Measurements from ENCODE around the gene FRK. TPM values are rescaled to one million over a fixed set of nuclear protein-coding genes. Genes with fewer than 3 reads are reported as not detected.

Gene FRK
- total RNA-seq, 1 donor from 2014 or later: 8.4 TPM

DNA sequence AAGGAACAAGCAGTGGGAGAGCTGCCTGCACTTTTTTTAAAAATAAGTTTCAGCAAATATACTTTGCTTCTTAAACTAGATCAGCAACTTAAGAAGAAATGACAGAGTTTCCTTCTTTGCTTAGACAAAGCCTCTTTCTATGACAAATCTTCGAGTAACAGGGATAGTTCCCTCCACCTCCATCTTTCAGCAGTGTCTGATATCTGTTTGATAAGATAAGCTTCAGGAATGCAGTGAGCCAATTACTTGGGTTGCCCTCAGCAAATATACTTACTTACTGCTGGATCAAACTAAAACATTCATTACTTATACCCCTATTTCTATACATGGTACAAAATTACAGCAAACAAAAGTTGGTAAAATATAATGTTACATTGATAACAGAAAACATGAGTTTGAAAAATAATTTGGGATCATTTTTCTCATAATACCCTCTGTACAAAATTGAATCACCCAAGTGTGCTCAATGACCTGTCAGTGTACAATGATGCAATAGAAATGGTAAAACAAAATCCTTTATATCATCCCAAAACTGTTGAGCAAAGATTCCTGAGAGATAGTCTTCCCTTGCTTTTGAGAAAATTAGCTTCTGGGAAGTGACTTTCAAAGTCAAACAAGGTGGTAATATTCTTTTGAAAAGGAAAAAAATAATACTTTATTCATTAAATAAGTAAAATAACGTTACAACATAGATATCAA, 24.5 kb downstream of the FRK start:
- H3K36me3 ChIP-seq: no peaks in the 10 kb centered on the region
- DNase-seq (ENCODE audit: low spot score in 2 of 2): no peak
- H3K9me3 ChIP-seq: no peaks in the 10 kb centered on the region
- peak overlapping the region in 1 of 2 donors; percentile 17 for H3K4me3 ChIP-seq
- no peaks in the 10 kb centered on the region for H3K27me3 ChIP-seq
- TF ChIP-seq CTCF (IDR thresholded peaks at IDR 0.05): no peak
- intact Hi-C loops (cut with DNase I): no loop called here
- peak overlapping the region; percentile 57 to 72 for H3K27ac ChIP-seq
- H3K4me1 ChIP-seq: peaks cover 3 to 41% of the 10 kb centered on the region in 2 donors

GRCh38 chr6:116035616-116036015, 25.1 kb downstream of the FRK start:
- no peaks in the 10 kb centered on the region for H3K27me3 ChIP-seq
- no peak for DNase-seq (ENCODE audit: low spot score in 2 of 2)
- H3K4me1 ChIP-seq: peaks cover 3 to 45% of the 10 kb centered on the region in 2 donors

GRCh38 chr6:116034327-116034726, 26.4 kb downstream of the FRK start:
- peak overlapping the region in 1 of 2 donors; percentile 10 for H3K4me3 ChIP-seq
- intact Hi-C loops (cut with DNase I): no loop called here
- H3K27ac ChIP-seq: peak overlapping the region; percentile 57 to 72
- H3K36me3 ChIP-seq: no peaks in the 10 kb centered on the region
- no peaks in the 10 kb centered on the region for H3K27me3 ChIP-seq
- DNase-seq (ENCODE audit: low spot score in 2 of 2): no peak
- H3K9me3 ChIP-seq: no peaks in the 10 kb centered on the region
- no peak for TF ChIP-seq CTCF (IDR thresholded peaks at IDR 0.05)
- peaks cover 6 to 52% of the 10 kb centered on the region in 2 donors for H3K4me1 ChIP-seq

More at GRCh38 chr6:116035616-116036015, 25.1 kb downstream of the FRK start:
- no peaks in the 10 kb centered on the region for H3K36me3 ChIP-seq
- peak overlapping the region; percentile 57 to 72 for H3K27ac ChIP-seq
- intact Hi-C loops (cut with DNase I): no loop called here
- H3K9me3 ChIP-seq: no peaks in the 10 kb centered on the region
- no peak for TF ChIP-seq CTCF (IDR thresholded peaks at IDR 0.05)
- peak overlapping the region; percentile 5 to 17 for H3K4me3 ChIP-seq

DNA sequence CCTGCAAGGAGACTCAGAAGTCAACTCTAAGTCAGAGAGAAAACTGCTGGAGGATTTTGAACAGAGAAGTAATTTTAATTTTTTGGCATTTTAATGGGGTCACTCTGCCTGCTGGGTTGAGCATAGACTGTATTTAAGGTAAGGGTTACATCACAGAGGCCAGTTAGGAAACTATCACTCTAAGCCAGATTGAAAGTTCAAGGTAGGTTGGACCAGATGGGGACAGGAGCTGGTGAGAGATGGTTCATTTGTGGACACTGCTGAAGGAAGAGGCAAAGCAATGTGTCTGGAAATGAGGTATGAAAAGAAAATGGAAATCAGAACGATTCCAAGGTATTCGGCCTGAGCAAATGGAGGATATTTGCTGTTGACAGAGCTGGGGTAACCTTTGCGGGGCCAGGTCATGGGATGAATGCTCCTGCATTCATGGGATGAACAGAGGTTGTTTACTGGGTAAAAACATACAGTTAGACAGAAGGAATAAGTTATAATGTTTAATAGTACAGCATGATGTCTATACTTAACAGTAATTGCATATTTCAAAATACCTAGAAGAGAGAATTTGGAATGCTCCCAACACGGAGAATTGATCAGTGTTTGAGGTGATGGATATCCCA, 26.9 kb downstream of the FRK start:
- no peaks in the 10 kb centered on the region for H3K27me3 ChIP-seq
- no peaks in the 10 kb centered on the region for H3K9me3 ChIP-seq
- H3K27ac ChIP-seq: peak overlapping the region; percentile 57 to 72
- TF ChIP-seq CTCF (IDR thresholded peaks at IDR 0.05): no peak
- intact Hi-C loops (cut with DNase I): no loop called here
- peaks cover 6 to 56% of the 10 kb centered on the region in 2 donors for H3K4me1 ChIP-seq
- DNase-seq (ENCODE audit: low spot score in 2 of 2): no peak
- H3K4me3 ChIP-seq: no peak overlapping the region
- no peaks in the 10 kb centered on the region for H3K36me3 ChIP-seq

DNA sequence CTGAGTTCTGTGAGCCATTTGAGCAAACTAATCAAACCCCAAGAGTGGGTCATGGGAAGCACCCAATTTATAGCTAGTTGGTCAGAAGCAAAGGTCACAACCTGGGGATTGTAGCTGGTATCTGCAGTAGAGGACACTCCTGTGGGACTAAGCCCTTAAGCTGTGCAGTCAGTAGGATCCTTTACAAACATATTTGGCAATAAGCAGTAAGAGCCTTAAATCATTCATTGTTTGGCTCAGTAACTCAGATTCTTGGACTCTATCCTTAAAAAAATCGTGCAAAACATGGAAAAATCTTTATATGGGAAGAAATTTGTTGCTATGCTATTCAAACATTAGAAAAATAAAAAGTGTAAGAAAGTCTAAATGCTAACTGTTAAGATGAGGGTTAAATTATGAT, 29.9 kb downstream of the FRK start:
- Histone ChIP-seq H3K4me3 (no peak overlapping the region), H3K9me3 (no peaks in the 10 kb centered on the region), H3K27me3 (no peaks in the 10 kb centered on the region), H3K36me3 (no peaks in the 10 kb centered on the region), H3K27ac (peak overlapping the region; percentile 46 to 60), H3K4me1 (peaks cover 6 to 51% of the 10 kb centered on the region in 2 donors)
- DNase-seq (ENCODE audit: low spot score in 2 of 2): no peak
- no peak for TF ChIP-seq CTCF (IDR thresholded peaks at IDR 0.05)
- intact Hi-C loops (cut with DNase I): no loop called here
